ENCODE measurements around the gene SLCO2A1.

The SLCO2A1 gene

DNA sequence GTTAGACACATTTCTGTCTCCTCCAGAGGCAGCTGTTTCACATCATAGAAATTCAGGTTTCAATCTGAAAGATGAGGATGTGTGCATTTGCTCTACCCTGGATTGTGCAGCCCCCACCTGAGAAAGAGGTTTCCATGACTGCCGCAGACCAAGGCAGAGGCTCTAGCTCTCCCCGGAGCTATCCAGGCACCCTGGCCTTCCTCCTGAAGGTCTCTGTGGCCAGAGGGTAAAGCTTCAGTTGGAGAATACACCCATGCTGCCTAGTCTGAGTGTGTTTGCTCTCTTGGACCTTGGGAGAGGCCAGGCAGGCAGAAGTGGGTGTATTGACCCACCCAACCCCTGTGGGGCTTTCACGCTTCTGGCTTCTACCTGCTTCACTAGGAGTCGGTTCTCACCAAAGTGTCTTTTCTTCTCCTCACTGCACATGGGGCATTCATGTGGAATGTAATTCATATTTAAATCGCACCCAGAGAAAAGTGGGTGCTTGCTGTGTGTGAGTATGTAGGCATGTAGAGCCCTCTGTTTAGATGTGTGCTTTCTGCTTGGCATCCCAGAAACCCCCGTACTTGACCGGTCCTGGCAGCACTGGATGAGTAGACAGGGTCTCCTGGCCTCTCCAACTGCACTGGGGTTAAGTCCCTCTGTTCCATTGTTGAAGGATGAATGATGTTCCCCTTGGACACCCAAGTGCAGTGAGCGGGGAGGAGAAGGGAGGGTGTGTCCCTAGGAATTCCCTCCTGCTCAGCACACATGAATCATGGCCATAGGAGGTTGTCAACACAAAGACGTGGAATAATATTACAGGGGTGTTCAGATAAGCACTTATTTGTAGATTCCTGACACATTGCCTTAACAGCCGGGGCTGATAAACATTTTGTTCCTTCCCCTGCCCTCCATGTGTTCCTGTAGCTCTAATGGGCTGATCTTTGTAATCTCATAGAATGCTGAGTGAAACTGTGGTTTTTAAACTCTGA lies 113.8 kb downstream of the SLCO2A1 start:
- Histone ChIP-seq H3K9me3 (ENCODE audit: control insufficient read depth, insufficient read depth, low read length) (no peaks in the 10 kb centered on the region), H3K36me3 (ENCODE audit: insufficient read depth, low read length) (no peaks in the 10 kb centered on the region), H3K9ac (ENCODE audit: low read depth, low read length) (no peak overlapping the region), H3K4me1 (ENCODE audit: insufficient read depth, low read length) (no peaks in the 10 kb centered on the region)

DNA sequence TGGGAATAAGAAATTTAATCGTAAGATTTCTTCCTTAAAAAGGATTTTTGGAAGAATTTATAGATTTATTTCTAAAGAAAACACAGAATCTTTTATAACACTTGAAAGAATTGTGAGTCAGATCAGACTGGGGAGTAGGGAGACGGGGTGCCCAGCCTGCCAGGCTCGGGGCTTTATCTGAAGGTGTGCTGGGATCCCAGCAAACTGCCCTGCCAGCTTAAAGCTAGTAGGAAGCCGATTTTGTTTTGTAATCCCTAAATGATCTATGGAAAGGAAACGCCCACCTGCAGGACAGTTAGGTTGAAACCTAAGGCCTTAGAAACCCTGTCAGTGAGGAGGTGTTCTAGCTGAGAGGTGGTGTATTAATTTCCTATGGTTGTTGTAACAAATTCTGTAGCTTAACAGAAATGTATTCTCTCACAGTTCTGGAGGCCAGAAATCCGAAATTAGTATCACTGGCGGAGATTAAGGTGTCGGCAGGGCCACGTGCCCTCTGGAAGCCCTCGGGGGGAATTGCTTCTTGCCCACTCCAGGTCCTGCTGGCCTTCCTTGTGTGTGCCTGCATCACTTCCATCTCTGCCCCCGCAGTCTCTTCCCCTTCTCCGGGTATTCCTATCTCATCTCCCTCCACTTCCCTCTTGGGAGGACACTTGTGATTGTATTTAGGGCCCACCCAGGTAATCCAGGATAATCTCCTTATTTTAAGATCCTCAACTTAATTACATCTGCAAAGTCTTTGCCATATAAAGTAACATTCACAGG lies 114.7 kb downstream of the SLCO2A1 start:
- H3K9ac ChIP-seq (ENCODE audit: low read depth, low read length), result no peak overlapping the region
- no peaks in the 10 kb centered on the region for H3K4me1 ChIP-seq (ENCODE audit: insufficient read depth, low read length)
- H3K36me3 ChIP-seq (ENCODE audit: insufficient read depth, low read length), result no peaks in the 10 kb centered on the region
- no peaks in the 10 kb centered on the region for H3K9me3 ChIP-seq (ENCODE audit: control insufficient read depth, insufficient read depth, low read length)

DNA sequence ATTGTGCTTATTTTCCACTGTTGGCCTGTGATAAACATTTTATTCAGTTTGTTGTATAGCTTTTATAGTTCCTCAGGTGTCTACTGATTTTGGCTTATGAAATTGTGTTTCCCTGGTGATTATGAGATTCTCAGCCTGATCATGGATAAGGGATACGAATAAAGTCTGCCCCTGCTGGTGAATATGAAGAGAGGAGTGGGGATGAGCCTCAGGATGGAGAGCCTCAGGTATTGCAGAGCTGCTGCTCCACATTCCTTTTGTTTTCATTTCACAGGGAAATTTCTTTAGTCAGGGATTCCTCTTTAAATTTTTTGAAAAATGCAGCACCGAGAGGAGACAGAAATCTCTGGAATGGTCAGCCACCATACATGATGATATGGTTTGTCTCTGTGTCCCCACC lies 119.3 kb downstream of the SLCO2A1 start:
- H3K4me1 ChIP-seq (ENCODE audit: insufficient read depth, low read length), result no peaks in the 10 kb centered on the region
- H3K9ac ChIP-seq (ENCODE audit: low read depth, low read length), result no peak overlapping the region
- H3K36me3 ChIP-seq (ENCODE audit: insufficient read depth, low read length), result no peaks in the 10 kb centered on the region
- no peaks in the 10 kb centered on the region for H3K9me3 ChIP-seq (ENCODE audit: control insufficient read depth, insufficient read depth, low read length)

DNA sequence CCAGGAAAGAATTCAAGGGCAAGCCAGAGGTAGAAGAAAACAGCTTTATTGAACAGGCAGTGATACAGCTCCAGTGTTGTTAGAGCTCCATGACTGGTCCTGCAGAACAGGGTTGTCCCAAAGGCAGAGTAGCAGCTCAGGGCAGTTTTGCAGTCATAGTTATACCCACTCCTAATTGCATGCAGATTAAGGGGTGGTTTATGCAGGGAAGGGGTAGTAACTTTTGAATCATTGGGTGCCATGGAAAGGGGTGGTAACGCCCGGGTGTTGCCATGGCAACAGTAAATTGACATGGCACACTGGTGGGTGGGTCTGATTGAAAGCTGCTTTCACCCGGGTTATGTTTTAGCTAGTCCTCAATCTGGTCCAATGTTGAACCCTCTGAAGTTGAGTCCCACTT lies 124.3 kb downstream of the SLCO2A1 start:
- no peaks in the 10 kb centered on the region for H3K36me3 ChIP-seq (ENCODE audit: insufficient read depth, low read length)
- no peaks in the 10 kb centered on the region for H3K9me3 ChIP-seq (ENCODE audit: control insufficient read depth, insufficient read depth, low read length)
- no peak overlapping the region for H3K9ac ChIP-seq (ENCODE audit: low read depth, low read length)
- H3K4me1 ChIP-seq (ENCODE audit: insufficient read depth, low read length), result no peaks in the 10 kb centered on the region

DNA sequence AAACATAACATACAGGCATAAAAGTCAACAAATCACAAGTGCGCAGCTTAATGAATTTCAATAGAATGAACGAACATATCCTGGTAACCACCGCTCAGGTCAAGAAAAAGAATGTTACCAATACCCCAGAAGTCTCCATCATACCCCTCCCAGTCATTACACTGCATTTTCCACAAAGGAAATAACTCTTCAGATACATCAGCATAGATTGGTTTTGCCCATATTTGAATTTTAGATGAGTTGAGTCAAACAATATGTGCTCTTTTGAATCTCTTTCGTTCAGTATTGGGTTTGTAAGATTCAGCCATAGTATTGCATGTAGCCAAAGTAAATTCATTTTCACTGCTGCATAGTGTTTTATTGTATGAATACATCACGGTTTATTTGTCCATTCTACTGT lies 127.9 kb downstream of the SLCO2A1 start:
- Histone ChIP-seq H3K36me3 (ENCODE audit: insufficient read depth, low read length) (no peaks in the 10 kb centered on the region), H3K9ac (ENCODE audit: low read depth, low read length) (no peak overlapping the region), H3K4me1 (ENCODE audit: insufficient read depth, low read length) (no peaks in the 10 kb centered on the region), H3K9me3 (ENCODE audit: control insufficient read depth, insufficient read depth, low read length) (no peaks in the 10 kb centered on the region)

DNA sequence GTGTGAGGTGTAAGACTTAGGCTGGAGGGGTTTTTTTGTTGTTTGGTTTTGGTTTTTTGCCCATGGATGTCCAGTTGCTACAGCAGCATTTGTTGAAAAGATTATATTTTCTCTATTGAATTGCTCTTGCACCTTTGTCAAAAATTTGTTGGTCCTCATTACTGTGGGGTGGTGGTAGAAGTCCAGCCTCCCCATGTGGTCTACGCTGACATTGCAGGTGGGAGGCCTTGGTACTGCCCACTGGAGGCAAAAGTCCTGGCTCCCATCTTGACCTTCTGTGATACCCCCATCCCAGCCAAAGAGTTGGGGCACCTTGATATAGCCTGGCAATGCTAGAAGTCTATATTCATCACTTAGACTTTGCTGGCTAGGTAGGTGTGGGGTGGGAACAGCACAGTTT lies 128.6 kb downstream of the SLCO2A1 start:
- no peak overlapping the region for H3K9ac ChIP-seq (ENCODE audit: low read depth, low read length)
- no peaks in the 10 kb centered on the region for H3K36me3 ChIP-seq (ENCODE audit: insufficient read depth, low read length)
- H3K9me3 ChIP-seq (ENCODE audit: control insufficient read depth, insufficient read depth, low read length), result no peaks in the 10 kb centered on the region
- H3K4me1 ChIP-seq (ENCODE audit: insufficient read depth, low read length), result no peaks in the 10 kb centered on the region

DNA sequence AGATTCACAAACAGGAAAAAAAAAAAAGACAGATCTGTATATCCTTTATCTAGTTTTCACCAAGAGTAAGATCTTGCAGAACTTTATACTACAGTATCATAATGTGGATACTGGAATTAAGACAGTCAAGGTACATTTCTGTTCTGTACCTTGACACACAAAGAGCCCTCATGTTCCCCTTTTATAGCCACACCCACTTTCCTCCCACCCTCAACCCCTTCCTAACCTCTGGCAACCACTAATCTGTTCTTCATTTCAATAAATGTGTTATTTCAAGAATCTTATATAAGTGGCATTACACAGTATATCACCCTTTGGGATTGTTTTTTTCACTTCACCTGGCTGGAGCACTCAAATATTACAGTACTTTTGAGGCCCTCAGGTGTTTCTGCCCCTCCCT lies 130.4 kb downstream of the SLCO2A1 start:
- H3K36me3 ChIP-seq (ENCODE audit: insufficient read depth, low read length), result no peaks in the 10 kb centered on the region
- H3K9ac ChIP-seq (ENCODE audit: low read depth, low read length), result no peak overlapping the region
- H3K4me1 ChIP-seq (ENCODE audit: insufficient read depth, low read length), result no peaks in the 10 kb centered on the region
- H3K9me3 ChIP-seq (ENCODE audit: control insufficient read depth, insufficient read depth, low read length), result no peaks in the 10 kb centered on the region

DNA sequence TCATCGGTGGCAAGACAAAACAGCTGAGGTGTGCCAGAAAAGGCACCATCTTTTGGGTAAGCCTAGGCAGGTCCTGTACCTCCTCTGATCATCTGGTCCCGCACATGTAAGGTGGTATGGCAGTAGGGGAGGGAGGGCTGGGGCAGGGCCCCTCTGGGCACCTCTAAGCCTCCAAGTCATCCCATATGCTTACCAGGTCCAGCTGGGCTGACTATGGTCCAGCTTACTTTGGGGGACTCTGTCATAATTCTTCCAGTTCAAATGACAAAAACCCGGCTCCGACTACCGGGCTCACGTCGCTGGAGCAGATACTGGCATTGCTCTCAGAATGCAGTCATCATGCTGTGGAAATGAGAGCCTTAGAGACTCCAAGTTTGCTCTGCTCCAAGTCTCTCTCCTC lies 132.2 kb downstream of the SLCO2A1 start:
- H3K4me1 ChIP-seq (ENCODE audit: insufficient read depth, low read length), result peaks cover 4% of the 10 kb centered on the region; the same call in 1 of the 2 replicates
- H3K9ac ChIP-seq (ENCODE audit: low read depth, low read length), result no peak overlapping the region
- H3K36me3 ChIP-seq (ENCODE audit: insufficient read depth, low read length), result no peaks in the 10 kb centered on the region
- no peaks in the 10 kb centered on the region for H3K9me3 ChIP-seq (ENCODE audit: control insufficient read depth, insufficient read depth, low read length)

DNA sequence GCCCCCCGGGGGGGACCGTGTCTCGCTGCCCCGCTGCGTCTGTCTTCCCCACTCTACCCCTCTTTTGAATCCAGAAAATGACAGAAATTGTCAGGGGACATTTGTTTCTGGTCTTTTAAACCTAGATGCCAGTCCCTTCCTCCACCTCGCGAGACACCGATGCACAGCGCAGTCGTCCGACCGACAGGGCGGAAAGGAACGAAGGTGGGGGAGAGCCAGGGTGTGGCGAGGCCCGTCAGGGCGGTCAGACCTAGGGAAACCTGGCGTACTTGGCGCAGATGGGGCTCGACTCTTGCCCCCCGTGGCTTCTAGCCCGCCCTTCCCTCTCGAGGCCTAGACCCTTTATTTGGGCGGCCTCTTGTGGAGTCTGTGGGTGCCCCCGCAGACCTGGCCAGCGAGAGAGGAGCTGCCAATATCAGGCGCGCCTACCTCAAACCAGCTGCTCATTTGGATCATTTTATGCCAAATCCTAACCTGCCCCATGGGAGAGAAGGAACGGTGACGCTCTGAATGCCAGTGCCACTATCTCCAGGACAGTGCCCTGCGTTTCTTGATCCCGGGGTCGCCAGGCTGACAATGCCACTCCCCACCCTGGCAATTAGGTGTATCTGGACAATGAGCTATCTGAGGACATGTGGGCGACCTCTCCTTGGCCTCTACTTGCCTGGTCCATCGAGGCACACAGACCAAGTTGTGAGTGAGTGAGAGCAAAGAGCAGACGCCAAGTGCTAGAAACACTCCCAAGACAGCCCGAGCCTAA lies 133.5 kb downstream of the SLCO2A1 start:
- peaks cover 4% of the 10 kb centered on the region; the same call in 1 of the 2 replicates for H3K4me1 ChIP-seq (ENCODE audit: insufficient read depth, low read length)
- H3K9ac ChIP-seq (ENCODE audit: low read depth, low read length), result peak overlapping the region; percentile 90; the same call in 1 of the 2 replicates
- no peaks in the 10 kb centered on the region for H3K36me3 ChIP-seq (ENCODE audit: insufficient read depth, low read length)

DNA sequence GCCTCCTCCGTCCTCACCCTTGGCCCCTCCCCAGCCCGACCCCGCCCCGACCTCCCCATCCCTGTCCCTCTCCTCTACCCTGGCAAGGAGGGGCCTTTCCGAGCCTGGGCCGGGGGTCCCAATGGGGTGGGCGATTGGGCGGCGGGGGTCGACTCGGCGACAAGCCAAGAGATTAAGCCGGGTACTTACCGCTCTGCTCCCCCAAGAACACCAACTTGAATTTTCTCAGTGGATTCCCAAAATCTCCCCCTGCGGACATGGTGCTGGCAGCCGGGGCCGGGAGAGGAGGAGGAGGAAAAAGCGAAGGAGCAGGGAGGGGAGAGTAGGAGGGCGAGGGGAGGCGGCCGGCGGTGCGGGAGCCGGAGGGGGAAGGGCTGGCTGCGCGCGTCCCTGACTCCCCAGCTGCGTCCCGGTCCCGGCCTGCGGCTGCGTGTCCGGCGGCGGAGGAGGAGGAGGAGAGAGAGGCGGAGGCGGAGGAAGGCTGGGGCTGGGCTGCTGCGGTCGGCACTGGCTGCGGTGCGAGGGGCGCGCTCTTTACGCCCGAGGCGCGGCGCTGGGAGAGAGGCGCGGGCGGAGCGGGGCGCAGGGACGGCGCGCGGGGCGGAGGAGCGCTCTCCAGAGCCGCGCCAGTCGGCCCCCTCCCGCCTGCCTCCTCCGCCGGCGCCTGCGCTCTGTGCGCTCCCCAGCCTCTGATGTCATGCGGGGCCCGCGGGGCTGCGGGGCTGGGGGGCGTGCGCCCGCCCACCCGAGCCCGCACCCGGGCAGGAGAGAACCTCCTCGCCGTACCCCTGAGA lies 134.3 kb downstream of the SLCO2A1 start, which contains the start of gene RAB6B:
Gene RAB6B, minus strand, starts transcription at position 675 of the 794 bp plus-strand sequence. Its CDS starts 416 bp downstream, at position 259.
- Histone ChIP-seq H3K9me3 (ENCODE audit: control insufficient read depth, insufficient read depth, low read length) (no peaks in the 10 kb centered on the region), H3K4me1 (ENCODE audit: insufficient read depth, low read length) (peaks cover 4% of the 10 kb centered on the region; the same call in 1 of the 2 replicates), H3K36me3 (ENCODE audit: insufficient read depth, low read length) (no peaks in the 10 kb centered on the region), H3K9ac (ENCODE audit: low read depth, low read length) (peak within 1 kb of the TSS; percentile 90)

More for the DNA sequence above, 133.5 kb downstream of the SLCO2A1 start:
- no peaks in the 10 kb centered on the region for H3K9me3 ChIP-seq (ENCODE audit: control insufficient read depth, insufficient read depth, low read length)

DNA sequence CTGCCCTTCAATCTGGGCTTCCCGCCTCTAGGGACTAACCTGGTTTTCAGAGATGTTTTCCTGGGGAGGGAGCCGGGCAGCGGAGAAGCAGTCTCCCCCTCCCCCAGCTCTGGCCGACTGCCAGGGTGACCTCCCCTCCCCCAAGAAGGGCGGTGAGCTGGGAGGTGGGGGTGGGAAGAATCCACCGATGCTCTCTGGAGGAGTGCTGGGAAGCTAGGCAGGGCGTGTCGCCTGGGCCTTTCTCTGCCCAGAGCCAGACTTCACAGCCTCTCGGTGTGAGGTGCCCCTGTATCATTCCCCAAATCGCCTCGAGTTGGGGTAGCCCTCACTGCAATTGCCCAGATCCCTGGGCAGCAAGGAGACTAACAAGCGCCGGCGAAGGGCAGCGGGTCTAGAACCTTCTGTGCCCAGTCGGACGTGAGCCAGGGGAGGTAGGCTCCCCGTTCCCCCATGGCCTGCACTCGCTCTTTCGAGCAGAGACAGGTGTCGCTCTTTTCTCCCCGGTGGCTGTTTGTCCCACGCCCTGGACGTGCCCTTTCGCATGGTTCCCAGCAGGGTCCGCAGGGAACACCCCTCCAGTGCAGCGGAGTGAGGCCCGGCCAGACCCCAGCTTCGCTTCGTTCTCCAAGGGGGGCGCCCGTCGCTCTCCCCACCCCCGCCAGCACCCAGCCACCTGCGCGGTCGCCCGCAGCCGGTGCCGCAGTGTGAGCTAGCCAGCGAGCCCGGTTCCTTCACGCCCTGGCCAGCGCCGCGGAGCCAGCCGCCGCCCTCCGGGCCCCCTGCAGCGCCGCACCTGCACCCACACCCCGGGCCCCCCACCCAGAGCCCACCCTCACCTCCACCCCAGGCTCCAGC lies 135.1 kb downstream of the SLCO2A1 start:
- Histone ChIP-seq H3K4me1 (ENCODE audit: insufficient read depth, low read length) (peaks cover 4% of the 10 kb centered on the region; the same call in 1 of the 2 replicates), H3K36me3 (ENCODE audit: insufficient read depth, low read length) (no peaks in the 10 kb centered on the region), H3K9me3 (ENCODE audit: control insufficient read depth, insufficient read depth, low read length) (no peaks in the 10 kb centered on the region), H3K9ac (ENCODE audit: low read depth, low read length) (peak overlapping the region; percentile 63)

DNA sequence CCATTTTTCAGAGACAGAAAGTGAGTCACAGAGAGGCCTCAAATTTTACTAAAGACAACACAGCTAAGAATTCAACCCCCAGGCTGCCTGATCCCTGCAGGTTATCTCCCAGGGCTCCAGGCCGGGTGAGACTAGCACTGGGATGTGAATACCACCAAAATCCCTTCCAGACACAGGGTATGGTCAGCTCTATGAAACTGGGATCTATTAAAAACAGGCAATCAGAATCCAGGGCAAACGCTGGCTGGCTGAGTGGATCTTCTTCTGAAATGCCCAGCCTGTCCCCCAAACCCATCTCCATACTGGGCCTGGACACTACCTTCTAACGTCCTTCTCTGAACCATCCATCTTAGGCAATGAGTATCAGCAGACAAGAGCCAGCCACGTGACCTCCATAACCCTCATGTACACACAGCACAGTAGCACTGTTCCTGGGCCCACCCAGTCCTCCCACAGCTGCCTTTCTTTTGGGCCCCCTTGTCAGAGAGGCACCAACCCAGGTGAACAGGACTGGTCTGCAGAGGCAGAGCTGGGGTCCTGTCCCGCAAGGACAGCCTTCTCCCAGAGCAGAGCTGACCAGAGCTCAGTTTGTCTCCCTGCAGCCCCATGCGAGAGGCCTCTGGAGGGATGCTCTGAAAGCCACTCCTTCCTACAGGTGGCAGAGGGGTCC lies 135.9 kb downstream of the SLCO2A1 start:
- H3K4me1 ChIP-seq (ENCODE audit: insufficient read depth, low read length), result peaks cover 4% of the 10 kb centered on the region
- no peaks in the 10 kb centered on the region for H3K36me3 ChIP-seq (ENCODE audit: insufficient read depth, low read length)
- H3K9me3 ChIP-seq (ENCODE audit: control insufficient read depth, insufficient read depth, low read length), result no peaks in the 10 kb centered on the region
- 0 out of 2 replicates have a peak overlapping the region, but pooled peaks have one; percentile 63 for H3K9ac ChIP-seq (ENCODE audit: low read depth, low read length)
